H1 (cell line): Measurements from ENCODE around the gene ZNF223. TPM values are rescaled to one million over a fixed set of nuclear protein-coding genes. Genes with fewer than 3 reads are reported as not detected.

Experiments used
- CHD7 ChIP-seq: fragments of 300-600 bp; sonication (generic); IDR thresholded peaks from 2 replicates; pipeline ENCODE4 v1.7.1; 2012; ENCODE audit warnings: low read length, moderate library complexity, mild to moderate bottlenecking, inconsistent platforms; ENCODE audit not compliant: insufficient replicate concordance
- EP300 ChIP-seq, 2 experiments: IDR thresholded peaks; 1 replicate in 1 of 2; 2 replicates in 1 of 2; pipeline ENCODE4 v1.6.1; 2011 to 2012; ENCODE audit warnings: low read depth in 2 of 2, low read length in 2 of 2, mild to moderate bottlenecking in 2 of 2, borderline replicate concordance in 1 of 2, inconsistent platforms in 1 of 2, moderate library complexity in 1 of 2
- POLR2AphosphoS5 ChIP-seq: IDR thresholded peaks from 2 replicates; pipeline ENCODE4 v1.6.1; 2011; ENCODE audit warnings: low read depth, low read length
- polyA plus RNA-seq, 7 experiments: library from polyadenylated mRNA; depleted of rRNA in 3 of 7; stranded (reverse) in 5 of 7; unstranded in 2 of 7; fragments of >200 nt in 5 of 7; fragments of 200-250 nt in 2 of 7; gene quantifications; 1 replicate in 5 of 7; 2 replicates in 1 of 7; 4 replicates in 1 of 7; pipeline versions ENCODE4 v1.2.1 to v1.2.3, GENCODE V29; 2011 to 2013; ENCODE audit warnings: missing spikeins in 2 of 7, mixed read lengths in 2 of 7
- total RNA-seq: library from RNA; stranded (reverse); fragmentation: NEBNext Ultra II Directional; extraction: Animal tissue kit (Norgen Biotek cat#: 25700); gene quantifications from 2 replicates; pipeline ENCODE4 v1.2.1, GENCODE V29; 2021

ZNF223 gene
- total and polyA plus RNA-seq, 2 of the 8 experiments (the other 6 are each of a cell fraction or from before 2014, with no cell fraction given), result 1.7 to 4.3 TPM

DNA sequence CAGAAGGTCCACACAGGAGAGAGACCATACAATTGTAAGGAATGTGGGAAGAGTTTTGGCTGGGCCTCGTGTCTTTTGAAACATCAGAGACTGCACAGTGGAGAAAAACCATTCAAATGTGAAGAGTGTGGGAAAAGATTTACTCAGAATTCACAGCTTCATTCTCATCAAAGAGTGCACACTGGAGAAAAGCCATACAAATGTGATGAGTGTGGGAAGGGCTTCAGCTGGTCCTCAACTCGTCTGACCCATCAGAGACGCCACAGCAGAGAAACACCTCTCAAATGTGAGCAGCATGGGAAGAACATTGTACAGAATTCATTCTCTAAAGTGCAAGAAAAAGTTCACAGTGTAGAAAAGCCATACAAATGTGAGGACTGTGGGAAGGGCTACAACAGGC lies 55.9 kb downstream of the ZNF223 start (continued):
- TF ChIP-seq CHD7 (no peak), EP300 (IDR thresholded peaks at IDR 0.05; ENCODE audit: borderline replicate concordance in 1 of 2, low read depth in 2 of 2, low read length in 2 of 2) (no peak), POLR2AphosphoS5 (no peak)
